T-helper 1 cell (primary cell): Measurements from ENCODE around the gene BEGAIN.

Experiments used
- DNase-seq, 5 donors: peaks; one replicate each; pipeline ENCODE4 v3.0.0-alpha.2; 2012 to 2020

The BEGAIN gene

DNA sequence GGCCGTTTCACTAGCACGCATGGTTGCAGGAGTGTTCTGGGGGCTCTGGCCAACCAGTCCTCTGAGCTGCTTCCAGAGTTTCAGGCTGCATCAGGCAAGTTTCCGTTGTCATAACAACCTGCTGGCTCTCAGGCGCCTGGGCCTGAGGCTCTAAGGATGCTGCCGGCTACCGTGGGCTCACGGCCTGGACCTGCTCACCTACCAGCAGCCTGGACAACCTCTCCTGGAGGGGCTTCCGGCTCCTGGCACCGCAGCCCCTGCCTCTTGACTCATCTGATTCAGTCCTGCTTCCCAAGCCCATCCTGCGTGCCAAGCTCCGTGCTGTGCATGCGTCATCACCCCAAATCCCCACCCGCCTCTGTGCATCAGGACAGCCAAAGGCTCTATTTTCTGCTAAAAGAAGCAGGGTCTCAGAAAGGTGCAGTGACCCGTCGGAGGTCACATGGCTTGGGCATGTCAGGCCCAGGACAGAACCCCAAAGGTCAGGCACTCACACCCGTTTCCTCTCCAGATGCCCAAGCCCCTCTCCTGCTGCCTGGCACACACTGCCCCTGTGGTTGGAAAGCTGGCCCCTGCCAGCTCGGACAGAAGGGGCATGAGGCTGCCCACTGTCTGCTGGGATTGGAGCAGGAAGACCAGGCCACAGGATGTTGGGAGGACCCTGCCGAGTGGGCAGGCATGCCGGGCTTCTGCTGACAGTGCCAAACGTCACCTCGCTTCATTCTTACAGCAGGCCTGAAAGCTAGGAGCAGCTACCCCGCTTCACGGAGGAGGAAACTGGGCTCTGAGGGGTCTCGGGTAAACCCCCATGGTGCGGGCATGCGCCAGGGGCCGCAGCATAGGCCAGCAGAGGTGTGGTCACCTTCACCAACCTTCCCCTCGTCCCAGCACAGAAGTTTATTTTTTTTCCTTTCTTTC lies 5.7 kb downstream of the BEGAIN start:
- no peak for DNase-seq

DNA sequence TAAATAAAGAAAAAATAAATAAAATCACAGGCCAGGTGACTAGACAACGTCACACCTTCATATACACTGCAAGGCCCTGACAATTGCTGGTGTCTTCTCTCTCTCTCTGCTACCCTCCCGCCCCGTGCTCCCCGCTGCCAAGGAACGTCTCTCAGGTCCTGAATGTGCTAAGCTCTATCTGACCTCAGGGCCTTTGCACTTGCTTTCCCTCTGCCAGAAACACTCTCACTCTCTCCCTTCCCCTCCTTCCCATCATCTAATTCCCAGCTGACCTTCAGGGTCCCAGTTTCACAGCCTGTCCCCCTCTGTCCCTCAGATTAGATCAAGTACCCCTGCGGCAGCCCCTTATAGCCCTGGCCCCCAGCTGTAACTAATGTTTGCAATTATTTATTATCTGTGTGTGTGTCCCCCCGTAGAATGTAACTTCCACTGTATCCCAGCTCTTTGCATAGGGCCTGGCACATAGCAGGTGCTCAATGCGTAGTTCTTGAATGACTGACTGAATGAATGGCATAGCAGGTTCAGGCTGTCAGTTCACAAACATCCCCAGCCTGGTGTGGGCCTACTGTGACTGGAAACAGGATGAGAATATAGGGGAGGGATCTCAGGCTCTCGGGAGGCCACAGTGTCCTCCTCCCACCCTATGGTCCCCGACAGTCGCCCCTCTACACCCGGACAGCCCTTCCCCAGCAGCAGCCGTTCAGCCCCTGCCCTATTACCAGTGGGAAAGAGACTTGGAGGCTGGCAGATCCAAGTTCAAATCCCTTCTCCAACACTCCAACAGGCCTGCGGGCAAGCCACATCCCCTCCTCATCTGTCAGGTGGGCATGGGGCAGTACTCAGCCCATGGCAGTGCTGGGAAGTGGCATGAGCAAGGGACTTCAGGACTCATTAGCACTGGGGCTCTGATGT lies 6.6 kb downstream of the BEGAIN start:
- DNase-seq, result no peak

- DNase-seq, result no peak
Observed at GRCh38 chr14:100578552-100578951, 8.7 kb downstream of the BEGAIN start.

GRCh38 chr14:100577986-100578431 lies 9.2 kb downstream of the BEGAIN start:
- DNase-seq, result no peak

GRCh38 chr14:100577321-100577985 lies 9.8 kb downstream of the BEGAIN start:
- DNase-seq, result no peak

DNA sequence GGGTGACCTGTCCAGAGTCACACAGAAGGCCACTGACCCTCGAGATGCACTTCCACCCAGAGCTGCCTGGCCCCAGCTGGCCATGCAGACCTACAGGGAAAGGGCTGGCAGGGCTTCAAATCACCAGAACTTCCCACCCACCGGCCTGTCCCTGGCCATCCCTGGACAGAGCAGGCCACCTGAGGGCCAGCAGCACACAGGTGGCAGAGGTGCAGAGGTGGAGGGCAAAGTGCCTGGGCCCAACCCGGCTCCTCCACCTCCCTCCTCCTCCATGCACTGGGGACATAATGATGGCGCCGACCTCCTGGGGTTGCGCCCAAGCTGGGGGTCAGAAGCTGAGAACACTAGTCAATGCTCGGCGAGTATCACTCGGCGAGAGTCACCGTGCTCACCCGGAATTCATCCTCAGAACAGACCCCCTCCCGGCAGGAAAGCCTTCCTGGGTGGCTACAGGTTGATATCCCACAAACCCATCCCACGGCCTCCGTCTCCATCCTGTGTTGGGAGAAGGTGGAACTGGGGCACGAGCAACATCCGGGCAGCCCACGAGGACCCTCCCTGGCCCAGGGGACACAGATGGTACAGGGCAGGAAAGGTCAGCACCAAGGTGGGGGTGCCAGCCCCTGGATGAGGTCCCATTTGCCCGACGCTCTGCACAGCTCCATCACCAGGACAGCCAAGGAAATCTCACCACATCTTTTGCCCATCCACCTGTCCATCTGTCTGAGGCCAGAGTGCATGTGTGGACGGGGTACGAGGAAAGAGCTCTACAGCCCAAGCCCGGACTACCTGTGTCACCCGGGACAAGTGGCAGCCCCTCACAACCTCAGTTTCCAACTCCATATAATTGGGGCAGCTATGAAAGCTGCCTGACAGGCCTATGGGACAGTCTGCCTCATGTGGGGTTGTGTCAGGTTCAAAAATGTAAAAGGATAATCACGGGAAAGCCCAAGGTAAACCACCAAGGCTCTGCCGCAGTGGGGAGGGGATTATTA lies 10.8 kb downstream of the BEGAIN start:
- no peak for DNase-seq

DNA sequence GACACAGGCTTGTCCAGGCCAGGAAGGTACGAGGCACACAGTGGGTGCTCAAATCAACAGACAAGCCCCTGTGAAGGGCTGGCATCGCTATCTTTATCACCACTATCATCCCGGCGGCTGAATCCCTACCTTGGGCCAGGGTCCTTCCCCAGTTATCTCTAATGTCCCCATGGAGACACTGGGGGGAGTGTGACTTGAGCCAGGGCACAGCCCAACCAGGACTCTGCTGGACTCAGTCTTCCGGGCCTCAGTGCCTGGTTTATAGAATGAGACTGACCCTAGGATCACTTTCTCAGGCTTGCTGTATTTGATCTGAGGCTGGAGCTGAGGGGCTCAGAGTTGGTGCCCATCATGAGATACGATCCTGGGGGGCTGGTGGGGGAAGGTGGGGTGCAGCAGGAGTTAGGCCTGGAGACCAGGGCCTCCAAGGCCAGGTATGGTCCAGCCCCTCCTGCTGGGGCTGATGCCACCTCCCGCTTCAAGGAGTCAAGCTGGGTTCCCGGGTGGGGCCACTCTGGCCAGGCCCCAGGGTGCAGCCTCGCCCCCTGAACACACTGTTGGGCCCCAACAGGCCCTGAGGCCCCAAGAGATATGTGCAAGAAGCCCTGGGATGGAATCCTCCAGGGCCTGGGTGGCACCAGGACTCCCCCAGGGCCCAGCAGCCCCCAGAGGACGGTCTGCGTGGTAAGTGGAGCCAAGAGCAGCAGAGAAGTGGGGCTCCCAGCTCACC lies 11.8 kb downstream of the BEGAIN start:
- no peak for DNase-seq

- no peak for DNase-seq
Observed at GRCh38 chr14:100574642-100575031, 12.6 kb downstream of the BEGAIN start.

DNA sequence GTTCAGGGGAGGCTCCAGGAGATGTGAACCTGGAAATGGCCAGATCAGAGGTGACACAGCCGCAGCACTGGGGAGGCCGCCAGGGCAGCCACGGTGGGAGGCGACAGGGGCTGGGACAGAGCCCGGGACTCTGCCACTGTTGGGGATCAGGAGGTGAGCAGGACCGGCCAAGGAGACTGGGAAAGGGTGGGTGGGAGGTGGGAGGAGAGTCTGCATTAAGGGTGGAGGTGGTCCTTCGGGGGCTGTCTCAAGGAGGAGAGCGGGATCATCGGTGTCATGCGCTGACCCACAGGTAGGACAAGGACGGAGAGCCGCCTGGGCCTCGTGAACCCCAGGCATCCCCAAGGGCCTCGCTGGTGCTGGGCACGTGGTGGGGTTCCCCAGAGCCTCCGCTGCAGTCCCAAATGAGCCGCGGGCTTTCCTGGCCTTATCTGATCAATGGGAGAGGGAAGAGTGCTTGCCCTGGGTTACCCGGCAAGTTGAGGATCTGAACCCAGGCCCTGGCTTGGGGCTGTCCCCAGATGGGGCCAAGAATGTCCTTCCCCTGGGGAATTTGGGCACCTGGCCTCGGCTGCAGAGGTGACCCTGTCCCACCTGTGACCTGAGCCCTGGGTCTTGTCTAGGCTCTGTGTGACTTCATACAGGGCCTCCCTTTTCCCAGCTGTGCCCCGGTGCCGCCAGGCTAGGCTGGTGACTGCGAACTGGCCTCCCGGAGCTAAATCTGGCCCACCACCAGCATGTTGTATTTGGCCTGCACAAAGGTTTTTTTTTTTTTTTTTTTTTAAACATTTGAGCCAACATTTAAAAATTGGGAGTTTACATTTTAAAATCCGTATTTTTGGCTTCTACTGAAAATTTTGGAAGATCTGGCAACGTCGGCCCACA lies 13.2 kb downstream of the BEGAIN start:
- DNase-seq, result no peak

GRCh38 chr14:100573002-100573756 lies 14.0 kb downstream of the BEGAIN start:
- no peak for DNase-seq

DNA sequence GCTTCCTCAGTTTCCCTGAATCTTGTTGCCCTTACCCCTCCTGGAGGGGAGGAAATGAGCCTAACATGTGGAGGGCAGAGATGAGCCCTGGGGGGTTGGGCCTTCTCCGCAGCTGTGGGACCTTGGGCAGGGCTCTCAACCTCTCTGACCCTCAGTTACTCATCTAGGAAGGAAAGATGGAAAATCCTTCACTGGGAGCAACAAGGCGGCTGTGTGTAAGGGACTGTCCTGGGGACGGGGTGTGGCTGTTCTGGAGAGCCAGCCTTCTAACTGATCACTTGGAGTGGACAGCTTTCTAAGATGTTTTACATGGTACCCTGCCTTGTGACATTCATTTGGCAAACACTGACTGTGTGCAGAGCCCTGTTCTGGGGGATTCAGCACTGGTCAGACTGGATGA lies 14.7 kb downstream of the BEGAIN start:
- no peak for DNase-seq

DNA sequence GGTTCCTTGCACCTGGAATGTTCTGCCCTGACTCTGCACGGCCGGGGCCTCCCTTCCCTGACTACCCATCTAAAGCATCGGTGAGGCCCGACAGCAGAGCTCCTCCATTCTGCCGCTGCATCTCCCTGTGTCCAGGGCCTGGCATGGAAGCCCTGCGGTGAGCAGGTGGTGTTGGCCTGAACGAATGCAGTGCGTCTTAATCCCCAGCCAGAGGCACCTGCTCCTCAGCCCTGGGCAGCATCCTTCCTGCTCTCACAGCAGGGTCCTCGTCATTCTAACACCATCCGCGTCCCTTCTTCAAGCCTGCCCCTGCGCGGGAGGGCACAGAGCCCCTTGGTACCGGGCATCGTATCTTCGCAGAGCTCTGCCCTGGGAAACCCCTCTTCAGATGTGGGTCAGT lies 15.4 kb downstream of the BEGAIN start:
- no peak for DNase-seq

DNA sequence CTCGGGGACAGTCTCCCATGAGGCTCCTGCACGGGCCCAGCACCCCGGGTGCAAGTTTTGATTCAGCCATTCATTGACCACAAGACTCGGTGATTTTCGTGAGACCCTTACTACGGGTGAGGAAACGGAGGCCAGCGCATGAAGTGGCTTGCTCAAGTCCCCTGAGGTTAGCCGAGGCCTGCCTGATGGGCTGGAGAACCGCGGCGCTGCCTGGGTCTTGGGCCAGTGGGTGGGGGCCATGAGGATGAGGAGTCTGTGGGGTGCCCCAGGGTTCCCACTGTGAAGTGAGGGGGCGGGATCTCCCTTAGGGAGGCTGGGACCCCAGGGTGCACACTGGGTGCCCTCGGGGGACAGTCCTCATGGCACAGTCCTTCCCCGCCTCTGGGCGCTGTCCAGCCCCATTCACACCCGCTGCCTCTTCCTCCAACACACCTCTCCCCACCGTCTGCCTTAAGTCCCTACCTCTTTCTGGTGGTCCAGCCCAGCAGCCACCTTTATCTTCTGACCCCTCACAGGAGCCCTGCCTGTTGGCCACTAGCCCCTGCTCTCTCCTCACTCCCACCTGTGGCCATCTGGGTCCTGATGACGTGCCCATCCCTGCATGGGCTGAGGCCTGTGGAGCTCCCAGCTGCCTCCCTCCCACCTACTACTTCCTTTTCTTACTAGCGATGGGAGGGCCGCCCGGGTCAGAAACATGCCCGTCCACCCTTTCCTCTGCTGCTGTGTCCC lies 16.3 kb downstream of the BEGAIN start:
- no peak for DNase-seq

GRCh38 chr14:100569734-100570286 lies 17.4 kb downstream of the BEGAIN start:
- DNase-seq, result no peak

DNA sequence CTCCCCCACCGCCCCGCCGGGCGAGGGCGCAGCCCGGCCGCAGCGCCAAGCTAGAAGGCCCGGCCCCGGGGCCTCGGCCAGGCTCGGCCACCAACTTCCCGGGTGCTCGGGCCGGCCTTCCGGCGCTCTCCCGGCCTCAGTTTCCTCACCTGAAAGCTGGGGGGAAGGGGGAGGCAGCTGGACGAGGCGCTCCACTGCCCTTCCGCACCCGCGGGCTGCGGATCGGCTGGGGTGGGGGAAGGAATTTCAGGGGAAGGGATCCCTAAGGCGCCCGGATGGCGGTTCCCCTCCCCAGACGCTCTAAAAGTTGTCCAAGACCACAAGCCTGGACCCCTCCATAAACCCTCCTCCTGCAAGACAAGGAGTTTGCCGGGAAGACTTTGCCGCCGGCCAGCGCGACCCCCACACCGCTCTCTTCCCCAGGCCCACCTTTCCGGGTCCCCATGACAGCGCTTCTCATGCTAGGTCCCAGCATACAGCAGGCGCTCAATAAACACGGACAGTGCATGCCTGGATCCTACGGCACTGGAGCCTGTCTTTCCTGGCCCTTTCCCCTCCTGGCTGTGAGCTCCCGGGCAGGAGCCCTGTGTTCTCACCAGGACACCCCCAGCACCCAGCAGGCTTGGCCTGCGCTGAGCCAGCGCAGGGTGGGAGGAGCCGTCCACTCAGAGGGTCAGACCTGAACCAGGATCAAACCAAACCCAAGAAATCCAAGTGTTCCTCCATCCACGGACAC lies 18.1 kb downstream of the BEGAIN start:
- no peak for DNase-seq

DNA sequence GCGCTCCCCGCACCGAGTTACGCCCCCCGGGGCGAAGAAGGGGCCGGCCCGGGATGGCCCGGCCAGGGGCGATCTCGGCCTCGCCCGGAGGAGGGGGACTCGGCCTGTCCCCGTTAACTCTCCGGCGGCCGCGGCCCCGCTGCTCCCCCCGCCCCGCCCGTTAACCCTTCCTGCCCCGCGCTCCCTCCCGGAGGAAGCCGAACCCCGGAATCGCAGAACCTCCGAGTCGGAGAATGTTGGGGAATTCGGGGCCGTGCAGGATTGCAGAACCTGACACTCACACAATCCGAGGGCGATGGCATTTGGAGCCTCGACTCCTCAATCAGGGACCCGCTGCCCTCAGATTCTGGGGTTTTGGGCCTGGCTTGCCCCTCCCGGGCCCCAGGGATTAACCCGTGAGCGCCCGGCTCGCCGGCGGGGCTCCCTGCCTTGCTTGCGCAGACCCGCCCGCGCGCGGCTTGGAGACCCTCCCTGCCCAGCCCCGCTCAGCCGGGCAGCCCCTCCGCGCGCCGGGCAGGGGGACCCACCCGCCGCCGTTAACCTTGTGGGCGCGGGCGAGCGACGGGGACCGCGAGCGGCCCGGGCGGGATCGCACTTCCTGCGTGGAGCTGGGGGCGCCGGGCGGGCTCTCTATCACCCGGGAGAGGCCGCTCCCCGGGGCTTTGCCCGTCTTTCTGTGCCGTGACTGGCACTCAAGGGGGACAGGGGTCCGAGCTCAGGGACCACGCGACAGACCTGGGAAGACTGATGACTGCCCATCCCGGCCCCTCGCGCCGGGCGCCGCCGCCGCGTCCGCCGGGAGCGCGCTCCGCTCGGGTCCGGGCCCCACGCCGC lies 18.8 kb downstream of the BEGAIN start:
- no peak for DNase-seq

GRCh38 chr14:100567877-100568163 lies 19.4 kb downstream of the BEGAIN start:
- DNase-seq, result no peak
